H1 (cell line): ENCODE data around the gene ADAM23. TPM values are rescaled to one million over a fixed set of nuclear protein-coding genes. Genes with fewer than 3 reads are reported as not detected.

Source experiments
- CTCF ChIA-PET: fragments of 300-600 bp; sonication (Branson Sonifier 250); formaldehyde crosslinking; loops from one replicate; lab custom pipeline; 2021; ENCODE audit not compliant: partially characterized antibody; lab: Charles Lee
- POLR2A ChIA-PET: fragments of 300-600 bp; sonication (Branson Sonifier 250); formaldehyde crosslinking; loops from one replicate; lab custom pipeline; 2021; ENCODE audit warnings: inconsistent platforms; ENCODE audit not compliant: partially characterized antibody; lab: Charles Lee
- DNase-seq, 2 experiments: peaks; one replicate each; pipeline versions ENCODE4 v3.0.0 to v3.0.0-alpha.2; 2010 to 2022; ENCODE audit warnings: low spot score in 2 of 2, low read depth in 1 of 2, mixed read lengths in 1 of 2
- FAIRE-seq: peaks from 2 replicates; lab custom pipeline; 2011; peaks lifted over from hg19 to GRCh38; lab: Jason Lieb, UNC
- H2AFZ ChIP-seq: 2 replicates; pipeline ENCODE4 v1.8.1; 2012; ENCODE audit warnings: low read length, inconsistent platforms
- H2AK5ac ChIP-seq: 2 replicates; pipeline ENCODE4 v1.6.1; 2013; ENCODE audit warnings: low read depth, low read length
- H2BK120ac ChIP-seq: replicated peaks from 2 replicates; pipeline ENCODE3; 2013; ENCODE audit warnings: low read depth, low read length, inconsistent platforms
- H2BK12ac ChIP-seq: 2 replicates; pipeline ENCODE4 v1.6.1; 2013; ENCODE audit warnings: low read depth, low read length
- H2BK15ac ChIP-seq: 2 replicates; pipeline ENCODE4 v1.6.1; 2013; ENCODE audit warnings: low read length
- H2BK20ac ChIP-seq: 2 replicates; pipeline ENCODE4 v1.6.1; 2013; ENCODE audit warnings: low read length
- H2BK5ac ChIP-seq: 2 replicates; pipeline ENCODE4 v1.6.1; 2013; ENCODE audit warnings: low read depth, low read length
- H3K14ac ChIP-seq: 2 replicates; pipeline ENCODE4 v1.6.1; 2013; ENCODE audit warnings: inconsistent platforms; ENCODE audit not compliant: insufficient read length
- H3K18ac ChIP-seq: 2 replicates; pipeline ENCODE4 v1.6.1; 2013; ENCODE audit warnings: low read length; ENCODE audit errors: extremely low read depth
- H3K23ac ChIP-seq: 2 replicates; pipeline ENCODE4 v1.6.1; 2013; ENCODE audit warnings: inconsistent platforms; ENCODE audit not compliant: insufficient read length
- H3K23me2 ChIP-seq: 2 replicates; pipeline ENCODE4 v1.6.1; 2013; ENCODE audit warnings: low read depth, low read length
- H3K27ac ChIP-seq: 2 replicates; pipeline ENCODE4 v1.6.1; 2011; ENCODE audit warnings: low read depth, low read length, inconsistent platforms
- H3K27me3 ChIP-seq, 4 experiments: replicated peaks in 1 of 4; 1 replicate in 1 of 4; 2 replicates in 3 of 4; pipeline versions ENCODE4 v1.6.1 to v1.8.1; 2011 to 2013; ENCODE audit warnings: low read length in 3 of 4, mild to moderate bottlenecking in 3 of 4, inconsistent platforms in 2 of 4, mixed read lengths in 2 of 4, moderate library complexity in 1 of 4; ENCODE audit not compliant: control insufficient read depth in 3 of 4, insufficient read depth in 3 of 4; ENCODE audit errors: extremely low read depth in 1 of 4
- H3K36me3 ChIP-seq, 4 experiments: 2 replicates each; pipeline versions ENCODE4 v1.6.1 to v1.8.1; 2011 to 2013; ENCODE audit warnings: mild to moderate bottlenecking in 4 of 4, low read length in 3 of 4, moderate library complexity in 2 of 4, control low read depth in 1 of 4, inconsistent platforms in 1 of 4; ENCODE audit not compliant: insufficient read depth in 4 of 4, control insufficient read depth in 2 of 4
- H3K4ac ChIP-seq: replicated peaks from 2 replicates; pipeline ENCODE3; 2013; ENCODE audit warnings: low read length, low read depth, mixed read lengths, inconsistent platforms; ENCODE audit not compliant: insufficient read length
- H3K4me1 ChIP-seq, 4 experiments: replicated peaks in 1 of 4; 1 replicate in 1 of 4; 2 replicates in 3 of 4; pipeline versions ENCODE4 v1.6.1 to v1.8.1; 2011 to 2013; ENCODE audit warnings: low read length in 3 of 4, inconsistent platforms in 2 of 4, mixed read lengths in 1 of 4; ENCODE audit not compliant: insufficient read depth in 4 of 4, control insufficient read depth in 3 of 4
- H3K4me2 ChIP-seq, 2 experiments: 2 replicates each; pipeline versions ENCODE4 v1.6.1 to v1.8.1; 2011 to 2013; ENCODE audit warnings: low read depth in 2 of 2, low read length in 2 of 2, control low read depth in 1 of 2, inconsistent platforms in 1 of 2, mild to moderate bottlenecking in 1 of 2; ENCODE audit not compliant: insufficient read depth in 1 of 2
- H3K4me3 ChIP-seq, 4 experiments: fragments of 200-600, 300-600 bp in 1 of 4; sonication (generic), shearing (Covaris generic), sonication (Bioruptor Twin) in 1 of 4; 2 replicates each; pipeline versions ENCODE4 v1.5.1 to v1.8.1; 2011 to 2016; ENCODE audit warnings: low read length in 4 of 4, low read depth in 3 of 4, control low read depth in 2 of 4, inconsistent platforms in 2 of 4, mild to moderate bottlenecking in 2 of 4, mixed read lengths in 1 of 4, moderate library complexity in 1 of 4; ENCODE audit not compliant: insufficient read depth in 2 of 4; ENCODE audit errors: extremely low read depth in 1 of 4
- H3K56ac ChIP-seq: replicated peaks from 2 replicates; pipeline ENCODE3; 2013; ENCODE audit warnings: low read depth, mild to moderate bottlenecking, mixed read lengths, low read length, inconsistent platforms; ENCODE audit not compliant: insufficient read length
- H3K79me1 ChIP-seq: 2 replicates; pipeline ENCODE4 v1.6.1; 2013; ENCODE audit warnings: low read depth, low read length, control low read depth
- H3K79me2 ChIP-seq, 2 experiments: 2 replicates each; pipeline versions ENCODE4 v1.6.1 to v1.8.1; 2012 to 2013; ENCODE audit warnings: low read length in 2 of 2, mild to moderate bottlenecking in 2 of 2, inconsistent platforms in 1 of 2; ENCODE audit not compliant: insufficient read depth in 2 of 2, control insufficient read depth in 1 of 2
- H3K9ac ChIP-seq, 4 experiments: replicated peaks in 1 of 4; 1 replicate in 1 of 4; 2 replicates in 3 of 4; pipeline versions ENCODE4 v1.6.1 to v1.8.1; 2011 to 2013; ENCODE audit warnings: low read depth in 3 of 4, low read length in 3 of 4, control low read depth in 2 of 4, mild to moderate bottlenecking in 2 of 4, moderate library complexity in 2 of 4, inconsistent platforms in 1 of 4; ENCODE audit errors: extremely low read depth in 1 of 4
- H3K9me3 ChIP-seq, 2 experiments: 2 replicates each; pipeline versions ENCODE4 v1.6.1 to v1.8.1; 2012 to 2013; ENCODE audit warnings: mild to moderate bottlenecking in 2 of 2, moderate library complexity in 2 of 2, control low read depth in 1 of 2, inconsistent platforms in 1 of 2, low read depth in 1 of 2, low read length in 1 of 2, mixed read lengths in 1 of 2; ENCODE audit not compliant: insufficient read depth in 2 of 2
- H4K20me1 ChIP-seq, 2 experiments: replicated peaks in 1 of 2; 2 replicates each; pipeline versions ENCODE3 to v1.8.1; 2011 to 2013; ENCODE audit warnings: inconsistent platforms in 2 of 2, low read length in 2 of 2, mild to moderate bottlenecking in 1 of 2; ENCODE audit not compliant: insufficient read depth in 2 of 2, control insufficient read depth in 1 of 2
- H4K5ac ChIP-seq: 2 replicates; pipeline ENCODE4 v1.6.1; 2013; ENCODE audit warnings: low read length, low read depth, mixed read lengths, inconsistent platforms; ENCODE audit not compliant: insufficient read length
- H4K8ac ChIP-seq: 2 replicates; pipeline ENCODE4 v1.8.0; 2013; ENCODE audit warnings: mild to moderate bottlenecking, moderate library complexity, low read length, inconsistent platforms; ENCODE audit not compliant: insufficient read depth; ENCODE audit errors: extremely low read depth
- H4K91ac ChIP-seq: replicated peaks from 2 replicates; pipeline ENCODE3; 2013; ENCODE audit warnings: low read length, mixed read lengths, inconsistent platforms; ENCODE audit not compliant: insufficient read length
- BCL11A ChIP-seq, 2 experiments: IDR thresholded peaks; one replicate each; pipeline ENCODE4 v1.6.1; 2011; ENCODE audit warnings: low read depth in 2 of 2, low read length in 2 of 2, mild to moderate bottlenecking in 2 of 2
- BRCA1 ChIP-seq: IDR thresholded peaks from 2 replicates; pipeline ENCODE4 v1.6.1; 2012; ENCODE audit warnings: low read depth, low read length, improper control_type of control experiment
- EGR1 ChIP-seq: IDR thresholded peaks from 2 replicates; pipeline ENCODE4 v1.6.1; 2011; ENCODE audit warnings: low read depth, low read length, borderline replicate concordance
- EP300 ChIP-seq, 2 experiments: IDR thresholded peaks; 1 replicate in 1 of 2; 2 replicates in 1 of 2; pipeline ENCODE4 v1.6.1; 2011 to 2012; ENCODE audit warnings: low read depth in 2 of 2, low read length in 2 of 2, mild to moderate bottlenecking in 2 of 2, borderline replicate concordance in 1 of 2, inconsistent platforms in 1 of 2, moderate library complexity in 1 of 2
- FOSL1 ChIP-seq: IDR thresholded peaks from 2 replicates; pipeline ENCODE4 v1.6.1; 2011; ENCODE audit warnings: mild to moderate bottlenecking, low read depth, low read length, moderate library complexity; ENCODE audit not compliant: insufficient read depth
- KDM1A ChIP-seq: fragments of 200-600, 300-600 bp; sonication (generic); IDR thresholded peaks from 2 replicates; pipeline ENCODE4 v1.7.1; 2016; ENCODE audit warnings: mild to moderate bottlenecking, low read length, borderline replicate concordance
- NRF1 ChIP-seq: IDR thresholded peaks from 2 replicates; pipeline ENCODE4 v1.6.1; 2011; ENCODE audit warnings: mild to moderate bottlenecking, low read depth, low read length, improper control_type of control experiment
- SAP30 ChIP-seq: fragments of 300-600 bp; sonication (generic); IDR thresholded peaks from 2 replicates; pipeline ENCODE4 v1.7.1; 2012; ENCODE audit warnings: low read length, moderate library complexity, mild to moderate bottlenecking, inconsistent platforms; ENCODE audit not compliant: insufficient read depth, insufficient replicate concordance
- SP1 ChIP-seq: IDR thresholded peaks from 2 replicates; pipeline ENCODE4 v1.6.1; 2011; ENCODE audit warnings: low read depth, low read length
- SUZ12 ChIP-seq: fragments of 200-600 bp; sonication (generic); IDR thresholded peaks from 2 replicates; pipeline ENCODE4 v1.6.1; 2012; ENCODE audit warnings: mild to moderate bottlenecking, inconsistent platforms, low read length, moderate library complexity, mixed read lengths
- TAF1 ChIP-seq: IDR thresholded peaks from 2 replicates; pipeline ENCODE4 v1.6.1; 2011; ENCODE audit warnings: mild to moderate bottlenecking, low read depth, low read length
- TCF12 ChIP-seq: IDR thresholded peaks from 2 replicates; pipeline ENCODE4 v1.6.1; 2011; ENCODE audit warnings: low read depth, mild to moderate bottlenecking, low read length
- WGBS, 2 experiments: shearing (Covaris generic) in 1 of 2; methylation state at CpG; one replicate each; pipeline versions ENCODE4 v1.1.6 to v1.1.7; 2013 to 2015; ENCODE audit warnings: low lambda C conversion rate in 2 of 2, mixed read lengths in 2 of 2, inconsistent platforms in 1 of 2, low coverage in 1 of 2, missing lambda C conversion rate in 1 of 2; ENCODE audit not compliant: insufficient replicate concordance in 2 of 2, insufficient coverage in 1 of 2, insufficient read length in 1 of 2; ENCODE audit errors: extremely low coverage in 1 of 2, missing lambda C conversion rate in 1 of 2; 5-methylcytosine and 5-hydroxymethylcytosine counted together
- polyA plus RNA-seq, 7 experiments: library from polyadenylated mRNA; depleted of rRNA in 3 of 7; stranded (reverse) in 5 of 7; unstranded in 2 of 7; fragments of >200 nt in 5 of 7; fragments of 200-250 nt in 2 of 7; gene quantifications; 1 replicate in 5 of 7; 2 replicates in 1 of 7; 4 replicates in 1 of 7; pipeline versions ENCODE4 v1.2.1 to v1.2.3, GENCODE V29; 2011 to 2013; ENCODE audit warnings: missing spikeins in 2 of 7, mixed read lengths in 2 of 7
- total RNA-seq: library from RNA; stranded (reverse); fragmentation: NEBNext Ultra II Directional; extraction: Animal tissue kit (Norgen Biotek cat#: 25700); gene quantifications from 2 replicates; pipeline ENCODE4 v1.2.1, GENCODE V29; 2021

ADAM23 gene
- total and polyA plus RNA-seq, 2 of the 8 experiments (the other 6 are each of a cell fraction or from before 2014, with no cell fraction given): 9.9 to 20.8 TPM

GRCh38 chr2:206452242-206452641 is 8.9 kb downstream of the ADAM23 start:
- Histone ChIP-seq H3K23ac (no peak overlapping the region), H3K27me3 (no peaks in the 10 kb centered on the region), H3K27ac (no peak overlapping the region), H2BK20ac (no peak overlapping the region), H3K23me2 (no peaks in the 10 kb centered on the region), H4K5ac (no peak overlapping the region), H3K9me3 (no peaks in the 10 kb centered on the region), H4K91ac (no peak overlapping the region), H4K20me1 (peaks cover 0 to 2% of the 10 kb centered on the region in 2 experiments), H4K8ac (no peak overlapping the region), H2AFZ (no peak overlapping the region), H3K9ac (no peak overlapping the region), H2AK5ac (no peak overlapping the region), H3K79me1 (no peaks in the 10 kb centered on the region), H2BK120ac (no peak overlapping the region), H3K4ac (no peak overlapping the region), H2BK15ac (no peak overlapping the region), H2BK12ac (no peak overlapping the region), H2BK5ac (no peak overlapping the region), H3K4me2 (no peak overlapping the region), H3K36me3 (no peaks in the 10 kb centered on the region; a peak in 1 of 8 replicates), H3K14ac (no peak overlapping the region), H3K56ac (no peak overlapping the region), H3K4me1 (peaks cover 0 to 3% (median 2%) of the 10 kb centered on the region in 4 experiments; a peak in 2 of 7 replicates), H3K4me3 (no peak overlapping the region), H3K79me2 (no peaks in the 10 kb centered on the region), H3K18ac (no peak overlapping the region)
- CTCF ChIA-PET: no interaction called here
- no peak for DNase-seq
- WGBS, 2 experiments: 76% methylated on average over 1 of the region's 1 CpG; no CpG with 5 or more reads in 1 of the 2 experiments
- no peak for FAIRE-seq
- POLR2A ChIA-PET: no interaction called here
- TF ChIP-seq SAP30 (no peak), TCF12 (no peak), EP300 (IDR thresholded peaks at IDR 0.05; ENCODE audit: borderline replicate concordance in 1 of 2, low read depth in 2 of 2, low read length in 2 of 2) (no peak), EGR1 (no peak), KDM1A (no peak), TAF1 (no peak), SP1 (no peak), BCL11A (IDR thresholded peaks at IDR 0.05; ENCODE audit: low read depth in 2 of 2, low read length in 2 of 2) (no peak), BRCA1 (no peak), NRF1 (no peak), FOSL1 (no peak), SUZ12 (no peak)
